Activated T-cell treated with anti-CD3 and anti-CD28 coated beads, Interleukin-2, amount 50 U/mL, for 4 hours (primary cell): ENCODE results near the gene MAN1B1. TPM values are rescaled to one million over a fixed set of nuclear protein-coding genes. Genes with fewer than 3 reads are reported as not detected.

Source experiments
- ATAC-seq, 2 donors: fragments of 200-7000 bp; cut with Tn5 transposase; one replicate each; pipeline ENCODE4 v1.10.0; 2021
- DNase-seq: peaks from one replicate; pipeline ENCODE4 v3.0.0-alpha.2; 2020
- H3K27me3 Mint-ChIP-seq: one replicate; pipeline ENCODE4 v1.8.0; 2021; ENCODE audit warnings: low read depth, mixed read lengths
- H3K36me3 Mint-ChIP-seq: one replicate; pipeline ENCODE4 v1.8.0; 2022; ENCODE audit warnings: mixed read lengths; ENCODE audit not compliant: insufficient read depth
- H3K4me1 Mint-ChIP-seq: one replicate; pipeline ENCODE4 v1.8.0; 2021; ENCODE audit warnings: low read depth, mixed read lengths
- H3K4me3 Mint-ChIP-seq: one replicate; pipeline ENCODE4 v1.8.0; 2021; ENCODE audit warnings: mild to moderate bottlenecking, moderate library complexity, mixed read lengths
- H3K9me3 Mint-ChIP-seq: one replicate; pipeline ENCODE4 v1.8.0; 2021; ENCODE audit warnings: mixed read lengths
- total RNA-seq, 3 donors: library from RNA; stranded (reverse); gene quantifications; one replicate each; pipeline ENCODE4 v1.2.1, GENCODE V29; 2021

The MAN1B1 gene
- total RNA-seq, 3 donors from 2014 or later = 30.7 to 34.0 (median 33.5) TPM

GRCh38 chr9:137048655-137049543 is 37.9 kb upstream of the MAN1B1 start:
- H3K36me3 Mint-ChIP-seq = no peaks in the 10 kb centered on the region
- peaks cover 53% of the 10 kb centered on the region for H3K27me3 Mint-ChIP-seq

GRCh38 chr9:137049544-137050449 is 37.0 kb upstream of the MAN1B1 start:
- Mint-ChIP-seq H3K4me1 (peaks cover 9% of the 10 kb centered on the region), H3K9me3 (no peaks in the 10 kb centered on the region), H3K27me3 (peaks cover 47% of the 10 kb centered on the region), H3K36me3 (no peaks in the 10 kb centered on the region), H3K4me3 (no peak overlapping the region)
- peak in 1 of 2 donors; percentile 32 for ATAC-seq
- peak; percentile 49 for DNase-seq

More at GRCh38 chr9:137048655-137049543, 37.9 kb upstream of the MAN1B1 start:
- peaks cover 14% of the 10 kb centered on the region for H3K4me1 Mint-ChIP-seq
- ATAC-seq = no peak
- no peak overlapping the region for H3K4me3 Mint-ChIP-seq
- no peaks in the 10 kb centered on the region for H3K9me3 Mint-ChIP-seq
- DNase-seq = no peak

GRCh38 chr9:137050570-137050969 is 36.2 kb upstream of the MAN1B1 start:
- no peak for ATAC-seq

DNA sequence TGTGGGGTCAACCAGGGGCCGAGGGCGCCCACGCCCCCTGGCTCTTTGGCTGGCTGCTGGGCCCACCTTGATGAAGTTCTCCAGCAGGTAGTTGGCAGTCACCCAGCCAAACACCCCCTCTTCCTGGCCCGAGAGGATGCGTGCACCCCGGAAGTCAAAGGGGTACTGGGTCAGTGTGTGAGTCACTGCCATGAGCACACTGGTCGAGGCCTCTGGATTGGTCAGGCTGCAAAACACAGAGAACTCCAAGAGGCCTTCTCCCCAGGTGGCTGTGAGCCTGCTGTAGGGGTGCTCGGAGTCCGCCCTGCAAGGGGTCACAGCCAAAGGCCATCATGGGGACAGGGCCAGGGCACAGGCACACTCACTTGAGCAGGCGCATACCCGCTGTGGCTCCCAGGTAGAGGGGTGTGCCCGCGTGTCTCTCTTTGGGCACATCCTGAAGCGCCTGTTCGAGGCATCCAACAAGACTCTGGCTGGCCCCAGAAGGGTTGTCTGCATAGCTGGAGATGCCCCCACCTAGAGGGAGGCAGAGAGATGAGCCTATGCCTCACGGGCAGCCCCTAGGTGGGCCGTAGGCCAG is 35.5 kb upstream of the MAN1B1 start:
- Mint-ChIP-seq H3K27me3 (peaks cover 43% of the 10 kb centered on the region), H3K9me3 (no peaks in the 10 kb centered on the region), H3K4me3 (no peak overlapping the region), H3K4me1 (peaks cover 4% of the 10 kb centered on the region), H3K36me3 (no peaks in the 10 kb centered on the region)
- ATAC-seq (no peak), DNase-seq (no peak)

More at GRCh38 chr9:137050570-137050969, 36.2 kb upstream of the MAN1B1 start:
- Mint-ChIP-seq H3K4me1 (peaks cover 4% of the 10 kb centered on the region), H3K27me3 (peaks cover 43% of the 10 kb centered on the region), H3K36me3 (no peaks in the 10 kb centered on the region), H3K4me3 (no peak overlapping the region), H3K9me3 (no peaks in the 10 kb centered on the region)
- DNase-seq = no peak

GRCh38 chr9:137052293-137052692 is 34.5 kb upstream of the MAN1B1 start:
- H3K9me3 Mint-ChIP-seq = no peaks in the 10 kb centered on the region
- DNase-seq (no peak), ATAC-seq (no peak)
- H3K36me3 Mint-ChIP-seq = no peaks in the 10 kb centered on the region
- H3K27me3 Mint-ChIP-seq = peaks cover 33% of the 10 kb centered on the region
- H3K4me3 Mint-ChIP-seq = no peak overlapping the region
- H3K4me1 Mint-ChIP-seq = no peaks in the 10 kb centered on the region

GRCh38 chr9:137052998-137053943 is 33.5 kb upstream of the MAN1B1 start:
- Mint-ChIP-seq H3K27me3 (peaks cover 24% of the 10 kb centered on the region), H3K4me3 (no peak overlapping the region)
- peak; percentile 41 to 49 for ATAC-seq

GRCh38 chr9:137053944-137054931 is 32.5 kb upstream of the MAN1B1 start, which contains the start of gene ENTPD2:
TSS of gene ENTPD2 (minus strand) at chr9:137054061. CDS start at chr9:137053997, 64 bp downstream.
- H3K4me1 Mint-ChIP-seq = no peaks in the 10 kb centered on the region
- H3K27me3 Mint-ChIP-seq = peaks cover 24% of the 10 kb centered on the region
- H3K36me3 Mint-ChIP-seq = no peaks in the 10 kb centered on the region
- peak; percentile 47 to 69 for ATAC-seq
- no peak within 1 kb of the TSS for H3K4me3 Mint-ChIP-seq
- no peaks in the 10 kb centered on the region for H3K9me3 Mint-ChIP-seq
- DNase-seq = peak; percentile 47

More at GRCh38 chr9:137052998-137053943, 33.5 kb upstream of the MAN1B1 start:
- DNase-seq = no peak
- H3K4me1 Mint-ChIP-seq = no peaks in the 10 kb centered on the region
- no peaks in the 10 kb centered on the region for H3K9me3 Mint-ChIP-seq
- no peaks in the 10 kb centered on the region for H3K36me3 Mint-ChIP-seq

DNA sequence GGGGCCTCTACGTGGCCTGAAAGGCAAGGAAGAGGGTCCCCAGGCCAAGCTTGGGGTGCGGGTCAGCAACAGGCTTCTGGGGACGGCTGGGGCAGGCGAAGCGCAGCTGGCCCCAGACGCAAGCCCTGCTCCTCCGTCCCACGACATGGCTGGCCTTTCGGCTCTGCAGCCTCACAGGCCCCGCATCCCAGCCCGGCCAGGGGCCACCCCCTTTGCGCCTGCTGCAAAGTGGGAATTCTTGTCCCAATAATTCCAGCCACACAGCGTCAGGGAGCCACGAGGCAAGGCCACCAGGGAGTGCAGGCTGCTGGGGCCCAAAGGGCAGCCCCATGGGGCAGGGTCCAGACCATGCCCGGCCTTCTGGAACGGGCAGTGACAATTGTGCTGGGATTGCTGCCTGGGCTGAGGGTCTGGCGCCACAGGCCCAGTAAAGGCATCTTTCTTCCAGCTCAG is 31.8 kb upstream of the MAN1B1 start:
- Mint-ChIP-seq H3K4me3 (no peak overlapping the region), H3K27me3 (peaks cover 17% of the 10 kb centered on the region), H3K36me3 (no peaks in the 10 kb centered on the region), H3K4me1 (no peaks in the 10 kb centered on the region), H3K9me3 (no peaks in the 10 kb centered on the region)
- no peak for DNase-seq
- no peak for ATAC-seq

GRCh38 chr9:137055385-137056364 is 31.1 kb upstream of the MAN1B1 start:
- no peak for ATAC-seq
- Mint-ChIP-seq H3K36me3 (no peaks in the 10 kb centered on the region), H3K9me3 (no peaks in the 10 kb centered on the region)

GRCh38 chr9:137056739-137057415 is 29.9 kb upstream of the MAN1B1 start:
- Mint-ChIP-seq H3K4me3 (no peak overlapping the region), H3K27me3 (peaks cover 9% of the 10 kb centered on the region), H3K9me3 (no peaks in the 10 kb centered on the region)

More at GRCh38 chr9:137055385-137056364, 31.1 kb upstream of the MAN1B1 start:
- H3K4me3 Mint-ChIP-seq = no peak overlapping the region
- peaks cover 11% of the 10 kb centered on the region for H3K27me3 Mint-ChIP-seq
- no peaks in the 10 kb centered on the region for H3K4me1 Mint-ChIP-seq
- DNase-seq = no peak

GRCh38 chr9:137057545-137057944 is 29.2 kb upstream of the MAN1B1 start:
- H3K36me3 Mint-ChIP-seq = no peaks in the 10 kb centered on the region
- no peaks in the 10 kb centered on the region for H3K4me1 Mint-ChIP-seq
- no peak for DNase-seq
- H3K27me3 Mint-ChIP-seq = peaks cover 4% of the 10 kb centered on the region
- no peaks in the 10 kb centered on the region for H3K9me3 Mint-ChIP-seq
- H3K4me3 Mint-ChIP-seq = no peak overlapping the region
- ATAC-seq = no peak

More at GRCh38 chr9:137056739-137057415, 29.9 kb upstream of the MAN1B1 start:
- Mint-ChIP-seq H3K4me1 (no peaks in the 10 kb centered on the region), H3K36me3 (no peaks in the 10 kb centered on the region)
- no peak for DNase-seq
- ATAC-seq = no peak
